GM12864 (cell line): ENCODE measurements around the gene RSPRY1.

Source experiments
- DNase-seq: peaks from one replicate; pipeline ENCODE4 v3.0.0-alpha.2; 2011; ENCODE audit warnings: low read depth
- H3K4me3 ChIP-seq: 2 replicates; pipeline ENCODE4 v1.5.1; 2011; ENCODE audit warnings: mild to moderate bottlenecking, low read depth, low read length, control low read depth
- CTCF ChIP-seq: IDR thresholded peaks from 2 replicates; pipeline ENCODE4 v1.5.1; 2011; ENCODE audit warnings: low read depth, mild to moderate bottlenecking, moderate library complexity, low read length, control low read depth, inconsistent platforms; ENCODE audit errors: missing control alignments

Gene RSPRY1

DNA sequence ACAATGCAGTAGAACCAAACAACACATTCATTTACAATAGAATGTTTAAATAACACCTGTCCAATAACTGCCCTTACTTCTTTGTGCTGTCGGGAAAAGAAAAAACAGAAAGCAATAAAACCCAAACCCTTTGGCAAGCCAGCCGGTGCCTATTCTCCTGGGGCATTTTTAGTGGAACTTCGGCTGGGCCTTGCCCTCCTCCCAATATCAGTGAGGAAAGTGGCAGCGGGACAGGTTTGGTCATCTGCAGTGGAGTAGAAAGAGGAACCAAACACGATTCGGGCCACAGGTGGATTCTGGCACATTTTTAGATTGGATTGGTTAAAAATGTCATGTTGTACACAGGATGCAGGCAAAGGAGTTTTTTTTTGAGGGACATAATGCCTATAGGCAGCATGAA is 32.3 kb upstream of the RSPRY1 start:
- TF ChIP-seq CTCF, result no peak
- no peak overlapping the region for H3K4me3 ChIP-seq

DNA sequence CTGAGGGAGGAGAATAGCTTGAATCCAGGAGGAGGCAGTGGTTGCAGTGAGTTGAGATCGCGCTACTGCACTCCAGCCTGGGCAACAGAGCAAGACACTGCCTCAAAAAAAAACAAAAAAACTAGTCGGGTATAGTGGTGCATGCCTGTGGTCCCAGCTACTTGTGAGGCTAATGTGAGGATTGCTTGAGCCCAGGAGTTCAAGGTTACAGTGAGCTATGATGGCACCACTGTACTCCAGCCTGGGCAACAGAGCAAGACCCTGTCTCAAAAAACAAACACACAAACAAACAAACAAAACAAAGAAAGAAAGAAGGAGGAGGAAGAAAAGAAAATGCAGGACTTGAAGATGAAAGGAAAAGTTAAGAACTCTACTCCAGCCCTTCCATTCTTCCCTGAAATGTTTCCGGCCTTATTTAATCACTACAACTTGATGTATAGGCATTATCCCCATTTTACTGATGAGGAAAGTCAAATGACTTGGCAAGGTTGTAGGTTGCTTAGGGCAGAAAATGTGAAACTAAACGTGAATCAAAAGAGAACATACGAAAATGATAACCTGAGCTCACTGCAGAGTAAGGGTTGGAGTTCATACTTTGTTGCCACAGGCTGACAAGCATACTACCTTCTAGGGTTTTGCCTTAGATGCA is 30.3 kb upstream of the RSPRY1 start:
- H3K4me3 ChIP-seq, result no peak overlapping the region
- DNase-seq, result no peak
- no peak for TF ChIP-seq CTCF

More for the DNA sequence above, 32.3 kb upstream of the RSPRY1 start:
- no peak for DNase-seq

GRCh38 chr16:57156351-57156703 is 29.8 kb upstream of the RSPRY1 start:
- TF ChIP-seq CTCF, result no peak
- DNase-seq, result no peak

DNA sequence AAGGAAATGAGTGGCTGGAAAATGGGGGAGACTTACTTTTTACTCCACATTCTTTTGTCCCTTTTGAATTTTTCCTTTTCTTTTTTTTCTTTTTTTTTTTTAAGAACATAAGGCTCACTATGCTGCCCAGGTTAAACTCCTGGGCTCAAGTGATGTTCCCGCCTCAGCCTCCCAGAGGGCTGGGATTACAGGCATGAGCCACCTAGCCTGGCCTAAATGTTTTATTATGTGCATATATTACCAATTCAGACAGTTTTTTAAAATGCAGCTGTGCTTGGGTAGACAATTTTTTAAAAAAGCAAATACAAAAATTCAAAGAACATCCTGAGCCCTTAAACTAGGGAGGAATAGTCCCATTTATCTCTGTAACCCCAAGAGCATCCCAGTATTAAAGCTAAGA is 28.6 kb upstream of the RSPRY1 start:
- DNase-seq, result no peak
- no peak overlapping the region for H3K4me3 ChIP-seq
- no peak for TF ChIP-seq CTCF

More at GRCh38 chr16:57156351-57156703, 29.8 kb upstream of the RSPRY1 start:
- no peak overlapping the region for H3K4me3 ChIP-seq

DNA sequence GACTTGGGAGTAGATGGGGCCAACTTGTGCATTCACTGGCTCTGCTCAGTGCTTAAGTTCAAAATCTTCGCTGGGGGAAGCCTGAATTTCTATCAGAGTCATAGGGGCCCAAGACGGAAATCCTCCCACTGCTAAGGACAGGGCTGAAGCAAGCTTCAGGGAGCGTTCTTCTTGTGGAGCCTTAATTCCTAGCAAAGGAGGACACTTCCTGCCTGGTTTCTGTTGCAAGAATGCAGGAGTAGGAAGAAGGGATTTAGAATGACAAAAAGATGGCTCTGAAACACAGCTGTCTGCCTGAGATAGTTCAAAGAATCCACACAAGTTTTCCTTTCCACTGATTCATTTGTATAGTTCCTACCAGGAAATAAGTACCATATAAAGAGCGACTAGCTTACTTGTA is 26.7 kb upstream of the RSPRY1 start:
- TF ChIP-seq CTCF, result no peak
- DNase-seq, result no peak
- H3K4me3 ChIP-seq, result no peak overlapping the region

DNA sequence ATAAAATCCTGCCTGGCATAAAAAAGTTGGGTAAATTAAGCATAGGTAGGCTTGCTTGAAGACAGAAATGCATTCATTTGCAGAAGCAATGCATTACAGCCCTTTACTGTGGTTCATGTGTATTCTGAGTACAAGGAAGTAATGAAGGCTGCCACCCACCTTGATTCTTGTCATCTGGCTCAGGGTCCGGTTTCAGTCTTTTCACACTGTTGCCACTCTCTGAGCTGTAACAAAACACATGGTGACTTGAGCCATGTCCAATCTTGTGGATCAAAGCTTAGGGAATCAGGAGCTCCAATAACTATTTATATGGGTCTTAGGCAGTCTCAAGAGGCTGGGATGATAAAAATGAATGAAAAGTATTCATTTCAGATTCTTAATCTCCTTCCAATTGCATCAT is 22.3 kb upstream of the RSPRY1 start:
- no peak for DNase-seq
- no peak overlapping the region for H3K4me3 ChIP-seq
- TF ChIP-seq CTCF, result no peak

- H3K4me3 ChIP-seq, result no peak overlapping the region
- no peak for DNase-seq
- no peak for TF ChIP-seq CTCF
These were observed 20.6 kb upstream of the RSPRY1 start for GRCh38 chr16:57165483-57165882.
